HG02852 (cell line): ENCODE results near the gene RIMS1.
"Not testable (repeated sequence)": the region's sequence is repeated elsewhere in the genome, so short reads cannot be mapped to it uniquely, and the experiment has no call there.

Experiments used
- ATAC-seq: cut with Tn5 transposase; IDR thresholded peaks from one replicate; pipeline ENCODE4 v1.9.1; 2021; ENCODE audit warnings: mild to moderate bottlenecking, moderate library complexity; ENCODE audit not compliant: unreplicated experiment

The RIMS1 gene

GRCh38 chr6:72296375-72296774, 410.0 kb downstream of the RIMS1 start:
- ATAC-seq: no peak

DNA sequence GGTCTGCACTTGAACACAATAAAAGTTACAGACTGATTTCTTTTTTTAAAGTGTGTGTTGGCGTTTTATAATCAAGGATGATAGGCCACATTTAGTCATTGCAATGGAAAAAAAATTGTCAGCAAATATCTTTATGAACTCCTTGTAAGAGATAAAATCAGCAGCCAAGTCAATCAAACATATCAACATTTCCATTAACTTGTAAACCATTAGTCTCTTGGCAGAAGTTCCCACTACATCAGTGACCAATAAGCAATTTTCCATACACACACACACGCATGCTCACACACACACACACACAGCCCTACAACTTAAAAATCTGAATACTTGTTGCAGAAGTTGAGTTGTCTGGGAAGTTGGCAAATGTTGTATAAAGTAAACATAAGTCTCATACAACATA, 419.6 kb downstream of the RIMS1 start:
- ATAC-seq: no peak

GRCh38 chr6:72316675-72317380, 430.5 kb downstream of the RIMS1 start:
- ATAC-seq: no peak

DNA sequence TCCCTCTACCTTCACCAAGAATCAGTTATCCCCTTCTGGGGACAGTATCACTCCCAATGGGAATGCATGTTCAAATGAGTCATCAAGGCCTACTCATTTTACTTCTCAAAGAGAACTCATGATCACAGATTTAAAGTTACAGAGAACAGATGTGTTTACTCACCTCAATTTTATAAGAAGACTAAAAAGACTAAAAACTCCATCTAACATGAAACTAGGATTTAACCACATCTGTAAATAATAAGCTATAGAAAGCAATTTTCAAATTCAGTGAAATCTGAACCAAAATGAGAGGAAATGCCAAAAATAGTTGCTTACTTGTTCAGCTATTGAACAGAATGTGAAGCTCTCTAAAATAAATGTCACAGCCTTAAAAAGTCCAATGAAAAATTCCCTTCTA, 435.4 kb downstream of the RIMS1 start:
- ATAC-seq: no peak

DNA sequence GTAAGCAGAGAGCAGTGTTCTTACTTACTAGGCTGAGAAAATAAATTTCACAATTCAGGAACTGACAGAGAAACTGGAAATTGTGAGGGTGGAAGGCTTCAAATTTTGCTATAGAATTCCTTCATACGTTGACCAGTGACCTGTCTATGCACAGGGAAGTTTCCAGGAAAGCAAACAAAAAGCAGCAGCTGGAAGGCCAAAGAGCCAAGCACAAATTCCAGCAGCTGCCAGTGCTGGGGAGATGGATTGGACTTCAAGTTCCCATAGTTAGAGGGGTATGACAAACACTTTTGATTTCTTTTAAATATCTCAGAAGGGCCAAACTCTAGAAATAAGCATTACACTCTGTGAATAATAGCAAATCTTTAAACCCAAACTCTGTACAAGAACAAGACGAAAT, 436.4 kb downstream of the RIMS1 start:
- ATAC-seq: no peak

DNA sequence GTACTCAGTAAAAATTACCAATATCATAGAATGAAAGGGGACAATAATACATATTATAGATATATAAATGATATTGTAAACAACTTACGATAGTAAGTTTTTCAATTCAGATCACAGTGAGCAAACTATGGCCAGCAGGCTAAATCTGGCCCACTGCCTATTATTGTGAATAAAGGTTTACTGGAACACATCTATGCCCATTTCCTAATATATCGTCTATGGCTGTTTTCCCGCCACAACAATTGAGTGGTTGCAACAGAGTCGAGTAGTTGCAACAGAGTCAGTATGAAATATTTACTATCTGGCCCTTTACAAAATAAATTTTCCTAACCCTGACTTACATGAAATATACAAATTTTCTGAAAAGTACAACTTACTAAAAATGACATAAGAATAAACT, 438.2 kb downstream of the RIMS1 start:
- ATAC-seq: no peak

DNA sequence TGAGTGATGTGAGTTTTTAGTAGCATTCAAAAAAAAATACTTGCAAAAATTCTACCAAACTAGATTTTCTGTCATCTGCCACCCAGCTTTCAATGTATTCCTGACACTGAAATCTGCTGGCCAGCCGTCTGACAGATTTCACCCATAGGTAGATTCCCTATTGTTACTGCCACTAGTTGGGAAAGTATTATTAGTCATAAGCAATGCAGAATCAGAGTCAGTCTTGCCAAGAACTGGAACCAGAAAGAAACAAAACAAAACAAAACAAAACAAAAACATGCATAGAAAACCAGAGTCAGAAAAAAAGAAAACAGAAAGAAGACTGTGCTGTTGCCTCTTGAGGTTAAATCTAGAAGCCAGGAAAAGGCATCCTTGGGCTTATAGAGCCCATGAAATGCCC, 442.4 kb downstream of the RIMS1 start:
- no peak for ATAC-seq

DNA sequence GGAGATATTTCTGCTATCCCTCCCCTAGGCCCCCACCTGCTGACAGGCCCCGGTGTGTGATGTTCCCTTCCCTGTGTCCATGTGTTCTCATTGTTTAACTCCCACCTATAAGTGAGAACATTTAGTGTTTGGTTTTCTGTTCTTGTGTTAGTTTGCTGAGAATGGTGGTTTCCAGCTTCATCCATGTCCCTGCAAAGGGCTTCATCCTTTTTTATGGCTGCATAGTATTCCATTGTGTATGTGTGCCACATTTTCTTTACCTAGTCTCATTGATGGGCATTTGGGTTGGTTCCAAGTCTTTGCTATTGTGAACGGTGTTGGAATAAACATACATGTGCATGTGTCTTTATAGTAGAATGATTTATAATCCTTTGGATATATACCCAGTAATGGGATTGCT, 448.9 kb downstream of the RIMS1 start:
- not testable (repeated sequence) for ATAC-seq

GRCh38 chr6:72348926-72349325, 462.6 kb downstream of the RIMS1 start:
- ATAC-seq: no peak

DNA sequence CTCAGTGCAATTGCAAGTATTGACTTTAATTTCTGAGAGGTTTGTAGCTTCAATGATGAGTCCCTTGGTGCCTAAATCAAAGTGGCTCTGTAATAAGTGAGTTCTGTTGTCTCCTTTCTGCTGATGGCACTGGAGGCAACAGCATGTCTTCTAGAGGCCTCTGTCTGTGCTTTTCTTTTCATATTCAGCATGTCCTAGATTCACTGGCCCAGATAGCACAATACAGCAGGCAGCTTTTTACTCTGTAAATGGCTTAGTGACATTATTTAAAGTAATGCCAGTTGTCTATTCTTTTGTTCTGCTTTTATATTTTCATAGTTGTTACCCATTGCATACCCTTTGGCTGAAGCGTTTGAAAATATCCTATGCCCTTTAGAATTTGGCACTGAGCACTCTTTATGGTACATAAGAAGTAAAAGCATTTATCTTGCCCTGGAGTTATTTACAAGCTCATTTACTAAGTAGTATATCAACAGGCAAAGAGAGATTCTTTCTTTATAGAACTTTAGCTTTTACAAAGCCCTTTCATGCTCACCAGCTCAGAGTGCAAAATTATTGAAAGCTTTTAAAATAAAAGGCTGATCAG, 464.0 kb downstream of the RIMS1 start:
- ATAC-seq: no peak

DNA sequence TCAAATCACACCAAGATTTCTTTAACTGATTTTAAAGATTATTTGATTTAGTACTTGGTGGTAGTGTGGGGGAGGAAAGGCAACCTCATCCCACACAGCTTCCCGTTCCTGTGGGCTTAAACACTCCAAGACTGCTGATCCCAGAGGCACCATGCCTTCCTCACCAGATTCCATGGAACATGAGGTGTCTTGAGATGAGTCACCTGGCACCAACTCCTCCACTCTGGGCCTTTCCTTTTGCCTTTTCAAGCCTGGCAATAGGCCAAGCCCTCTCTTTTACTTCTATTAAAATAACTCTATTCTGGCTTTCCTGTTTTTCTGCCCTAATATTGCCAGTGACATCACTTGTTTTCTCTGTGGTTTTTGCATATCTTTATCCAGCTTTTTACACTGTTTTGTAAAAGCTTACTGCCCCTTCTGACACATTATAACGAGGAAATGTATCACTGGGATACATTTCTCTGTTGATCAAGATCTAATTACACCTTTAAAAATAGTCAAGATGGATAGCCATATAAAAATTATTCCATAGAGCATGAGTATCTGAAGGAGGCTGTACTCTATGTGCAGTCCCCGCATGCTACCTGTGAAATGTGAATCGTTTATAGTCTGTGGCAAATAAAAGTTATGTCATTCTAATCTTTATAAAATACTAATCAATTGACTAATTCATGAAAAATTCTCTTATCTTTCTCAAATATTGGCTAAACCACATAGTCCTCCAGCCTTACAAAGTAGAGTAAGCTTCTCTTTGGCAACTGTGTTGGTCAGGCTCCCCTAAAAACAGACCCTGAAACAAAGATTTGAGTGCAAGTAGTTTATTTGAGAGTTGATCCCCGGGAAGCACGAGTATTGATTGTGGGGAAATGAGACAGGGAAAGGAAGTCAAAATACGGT, 477.7 kb downstream of the RIMS1 start:
- no peak for ATAC-seq

DNA sequence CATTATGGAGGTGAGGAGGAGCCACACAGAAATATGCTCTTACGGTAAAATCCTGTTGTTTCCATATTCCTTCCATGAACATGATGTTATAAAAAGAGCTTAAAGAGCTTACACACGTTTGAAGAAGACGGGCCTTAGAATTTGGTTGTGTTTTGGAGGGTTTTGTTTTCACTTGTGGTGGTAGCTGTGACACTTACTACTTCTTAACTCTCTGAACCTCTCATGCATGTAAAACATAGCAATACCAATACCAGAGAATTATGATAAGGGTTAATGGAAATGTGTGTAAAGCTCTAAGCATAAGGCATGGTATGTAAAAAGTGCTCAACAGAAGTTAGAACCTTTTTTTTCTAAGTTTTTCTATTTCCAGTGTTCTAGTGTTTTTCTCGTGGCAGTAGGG, 479.4 kb downstream of the RIMS1 start:
- no peak for ATAC-seq

DNA sequence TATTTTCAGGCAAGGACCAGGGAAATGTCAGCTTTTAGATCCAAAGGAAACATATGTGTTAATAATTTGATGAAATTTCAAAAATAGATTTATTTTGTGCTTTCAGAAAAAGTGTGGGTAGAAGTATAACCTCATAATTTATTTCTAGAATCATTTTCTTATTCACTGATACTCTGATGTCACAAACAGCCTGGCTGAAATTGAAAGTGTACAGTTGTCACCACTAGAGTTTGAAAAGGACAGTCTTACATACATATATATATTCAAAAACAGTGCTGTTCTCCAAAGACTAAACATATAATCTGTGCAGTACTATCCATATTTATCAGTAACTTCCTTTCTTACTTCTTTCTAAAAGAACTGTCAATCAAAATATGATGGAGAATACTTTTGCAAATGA, 481.1 kb downstream of the RIMS1 start:
- no peak for ATAC-seq

DNA sequence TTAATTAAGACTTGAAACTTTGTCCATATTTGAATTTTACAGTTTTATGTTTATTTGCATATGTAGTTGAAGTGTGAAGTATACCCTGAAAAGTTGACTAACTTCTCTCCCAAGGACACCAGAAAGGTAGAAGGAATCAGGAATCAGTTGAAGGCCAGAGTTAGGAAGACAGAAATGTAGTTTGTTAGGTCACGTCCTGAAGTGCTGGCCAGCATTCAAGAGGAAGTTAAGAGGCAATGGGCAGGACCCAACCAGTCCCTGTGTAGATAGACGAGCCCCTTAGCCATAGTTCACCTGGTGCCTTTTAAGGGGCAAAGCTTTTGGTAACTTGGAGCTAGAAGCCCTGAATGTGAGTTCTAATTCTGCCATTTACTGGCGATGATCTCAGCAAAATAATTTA, 485.1 kb downstream of the RIMS1 start:
- ATAC-seq: no peak

DNA sequence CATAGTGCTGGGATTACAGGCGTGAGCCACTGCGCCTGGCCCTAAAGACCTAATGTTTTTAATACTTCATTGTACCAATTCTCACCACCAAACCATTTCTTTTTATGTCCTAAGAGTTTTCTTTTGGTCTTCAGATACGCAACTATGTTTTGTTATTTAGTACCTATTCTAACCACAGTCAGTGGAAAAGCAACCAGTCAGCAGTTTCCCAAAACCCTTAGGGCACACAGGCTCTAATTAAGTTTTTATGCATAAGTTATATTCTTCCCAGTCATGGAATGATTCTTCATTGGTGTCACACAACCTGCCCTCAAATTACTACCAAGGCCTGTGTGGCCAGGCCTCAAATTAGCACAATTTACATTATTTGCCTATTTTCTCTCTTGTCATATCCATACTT, 487.8 kb downstream of the RIMS1 start:
- no peak for ATAC-seq

DNA sequence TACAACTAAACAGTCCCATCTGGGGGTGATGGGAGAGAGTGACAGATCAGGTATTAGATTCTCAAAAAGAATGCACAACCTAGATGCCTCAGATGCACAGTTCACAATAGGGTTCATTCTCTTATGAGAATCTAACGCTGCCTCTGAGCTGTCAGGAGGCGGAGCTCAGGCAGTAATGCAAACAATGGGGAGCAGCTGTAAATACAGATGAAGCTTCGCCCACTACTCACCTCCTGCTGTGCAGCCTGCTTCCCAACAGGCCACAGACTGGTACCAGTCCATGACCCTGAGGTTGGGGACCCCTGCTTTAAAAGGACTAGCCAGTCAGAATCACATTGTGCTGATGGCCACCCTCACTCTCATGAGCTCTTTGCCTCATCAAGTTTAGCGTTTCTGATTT, 488.5 kb downstream of the RIMS1 start:
- ATAC-seq: no peak

- no peak for ATAC-seq
Measured at GRCh38 chr6:72376736-72377135, 490.4 kb downstream of the RIMS1 start.

DNA sequence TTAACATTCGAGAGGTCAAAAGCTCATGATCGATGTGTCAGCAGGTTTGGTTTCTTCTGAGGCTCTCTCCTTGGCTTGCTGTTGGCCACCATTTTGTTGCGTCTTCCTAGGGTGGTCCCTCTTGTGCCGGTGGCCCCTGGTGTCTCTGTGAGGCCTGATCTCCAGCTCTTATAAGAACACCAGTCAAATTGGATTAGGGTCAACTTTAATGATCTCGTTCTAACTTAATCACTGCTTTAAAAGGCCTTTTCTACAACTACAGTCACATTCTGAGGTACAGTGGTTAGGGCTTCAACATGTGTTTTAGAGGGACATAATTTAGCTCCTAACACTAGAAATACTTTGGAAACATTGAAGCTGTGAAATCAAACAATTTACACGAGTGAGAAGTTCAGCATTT, 494.7 kb downstream of the RIMS1 start:
- ATAC-seq: no peak

DNA sequence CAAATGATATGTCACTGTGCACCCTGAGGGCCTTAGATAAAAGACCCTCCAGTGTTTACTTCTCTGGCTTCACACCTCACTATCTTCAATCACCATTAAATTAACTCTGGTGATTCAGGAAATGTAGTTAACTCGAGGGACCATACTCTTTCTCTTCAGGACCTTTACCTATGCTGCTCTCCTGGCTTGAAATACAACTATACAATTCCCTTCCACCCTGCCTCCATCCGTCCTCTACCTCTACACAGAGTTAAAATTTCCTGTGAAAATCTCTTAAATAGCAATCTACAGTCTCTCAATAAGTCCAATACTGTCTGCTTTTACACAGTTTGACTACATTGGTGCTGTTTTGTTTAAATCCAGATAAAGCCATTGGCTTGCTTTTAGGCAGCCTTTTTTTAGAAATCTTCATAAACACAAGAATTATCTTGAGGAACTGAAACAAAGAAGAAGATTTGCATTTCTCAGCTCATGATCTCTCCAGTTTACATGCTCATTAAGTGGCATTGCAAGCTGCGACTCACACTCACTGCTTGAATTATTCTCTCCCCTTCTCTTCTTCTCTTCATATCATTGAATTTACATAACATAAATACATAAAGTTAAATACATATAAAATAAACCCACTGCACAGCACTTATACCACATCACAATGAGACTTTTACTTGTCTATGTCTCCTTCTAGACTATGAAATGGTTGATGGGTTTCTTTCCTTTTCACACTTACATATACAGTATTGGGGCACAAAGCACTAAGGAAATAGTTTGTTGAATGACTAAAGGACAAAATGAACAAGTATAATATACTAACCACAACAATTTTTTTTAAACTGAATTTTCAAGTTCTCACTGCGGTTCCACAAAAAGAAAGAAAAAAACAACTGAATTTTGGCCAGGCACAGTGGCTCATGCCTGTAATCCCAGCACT, 496.5 kb downstream of the RIMS1 start:
- peak; percentile 97 for ATAC-seq

DNA sequence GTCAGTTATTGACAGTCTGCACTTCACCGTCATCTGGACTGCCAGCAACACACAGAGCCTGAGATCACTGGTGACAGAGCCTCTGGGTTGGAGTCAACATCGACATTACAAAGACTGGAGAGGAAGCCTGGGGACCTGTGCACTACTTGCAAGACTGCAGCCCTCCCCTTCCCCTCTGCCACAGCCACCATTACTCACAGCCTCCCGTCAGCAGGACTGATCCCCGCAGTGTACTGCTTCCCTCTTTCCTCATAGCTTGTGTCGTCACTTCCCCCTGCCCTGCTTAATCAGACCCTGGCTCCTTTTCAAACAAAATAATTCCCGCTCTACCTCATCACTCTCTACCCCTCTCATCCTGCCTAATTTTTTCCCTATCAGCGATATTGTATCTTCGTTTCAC, 500.0 kb downstream of the RIMS1 start:
- no peak for ATAC-seq

- ATAC-seq: no peak
Measured at GRCh38 chr6:72389698-72390097, 503.3 kb downstream of the RIMS1 start.
